MM.1S (cell line): ENCODE data around the gene LTB4R.

ENCODE experiments used
- DNase-seq: peaks from one replicate; pipeline ENCODE4 v3.0.0-alpha.2; 2015
- H2AFZ ChIP-seq: fragments of 300-600 bp; sonication (generic); 2 replicates; pipeline ENCODE4 v1.6.0; 2016; ENCODE audit warnings: antibody characterized with exemption, low read length
- H3F3A ChIP-seq: fragments of 300-600 bp; sonication (generic); 2 replicates; pipeline ENCODE4 v1.6.1; 2016; ENCODE audit warnings: mild to moderate bottlenecking, antibody characterized with exemption, low read length, moderate library complexity, mixed read lengths; ENCODE audit not compliant: insufficient read depth
- H3K27ac ChIP-seq: fragments of 300-600 bp; sonication (generic); 2 replicates; pipeline ENCODE4 v1.5.1; 2016; ENCODE audit warnings: mild to moderate bottlenecking, low read length
- H3K27me3 ChIP-seq: fragments of 300-600 bp; sonication (generic); replicated peaks from 2 replicates; pipeline ENCODE4 v1.6.0; 2016; ENCODE audit warnings: low read length; ENCODE audit not compliant: insufficient read depth
- H3K36me3 ChIP-seq: fragments of 300-600 bp; sonication (generic); replicated peaks from 2 replicates; pipeline ENCODE4 v1.6.1; 2016; ENCODE audit warnings: mild to moderate bottlenecking, low read length, mixed read lengths; ENCODE audit not compliant: insufficient read depth
- H3K4me1 ChIP-seq: fragments of 300-600 bp; sonication (generic); 2 replicates; pipeline ENCODE4 v1.6.1; 2016; ENCODE audit warnings: low read length, mixed read lengths
- H3K4me2 ChIP-seq: fragments of 300-600 bp; sonication (generic); 2 replicates; pipeline ENCODE4 v1.6.0; 2016; ENCODE audit warnings: low read depth, low read length
- H3K4me3 ChIP-seq: fragments of 300-600 bp; sonication (generic); 2 replicates; pipeline ENCODE4 v1.5.1; 2016; ENCODE audit warnings: low read length, mixed read lengths
- H3K79me2 ChIP-seq: fragments of 300-600 bp; sonication (generic); 2 replicates; pipeline ENCODE4 v1.6.1; 2016; ENCODE audit warnings: mixed run types, low read length, mixed read lengths
- H3K9ac ChIP-seq: fragments of 300-600 bp; sonication (generic); 2 replicates; pipeline ENCODE4 v1.6.1; 2016; ENCODE audit warnings: low read length, mixed read lengths
- H3K9me2 ChIP-seq: fragments of 300-600 bp; sonication (generic); replicated peaks from 2 replicates; pipeline ENCODE4 v1.6.1; 2016; ENCODE audit warnings: mild to moderate bottlenecking, low read length, mixed read lengths; ENCODE audit not compliant: insufficient read depth
- H3K9me3 ChIP-seq: fragments of 300-600 bp; sonication (generic); replicated peaks from 2 replicates; pipeline ENCODE4 v1.6.1; 2016; ENCODE audit warnings: mild to moderate bottlenecking, low read length, mixed read lengths; ENCODE audit not compliant: insufficient read depth
- H4K20me1 ChIP-seq: fragments of 300-600 bp; sonication (generic); 2 replicates; pipeline ENCODE4 v1.6.1; 2016; ENCODE audit warnings: mild to moderate bottlenecking, low read length, moderate library complexity, mixed read lengths; ENCODE audit not compliant: insufficient read depth
- EZH2 ChIP-seq: fragments of 300-600 bp; sonication (generic); optimal IDR thresholded peaks from 2 replicates; pipeline ENCODE3; 2017; ENCODE audit warnings: low read depth, mild to moderate bottlenecking, antibody characterized with exemption, low read length, mixed read lengths
- EZH2phosphoT487 ChIP-seq: fragments of 300-600 bp; sonication (generic); IDR thresholded peaks from 2 replicates; pipeline ENCODE4 v1.6.1; 2018; ENCODE audit warnings: antibody characterized with exemption, low read length
- TF ChIP-seq, protein P1 (sequence below): fragments of 300-600 bp; sonication (generic); IDR thresholded peaks from 2 replicates; pipeline ENCODE4 v1.5.1; 2016; ENCODE audit warnings: antibody characterized with exemption, low read length, mixed read lengths

Gene LTB4R

DNA sequence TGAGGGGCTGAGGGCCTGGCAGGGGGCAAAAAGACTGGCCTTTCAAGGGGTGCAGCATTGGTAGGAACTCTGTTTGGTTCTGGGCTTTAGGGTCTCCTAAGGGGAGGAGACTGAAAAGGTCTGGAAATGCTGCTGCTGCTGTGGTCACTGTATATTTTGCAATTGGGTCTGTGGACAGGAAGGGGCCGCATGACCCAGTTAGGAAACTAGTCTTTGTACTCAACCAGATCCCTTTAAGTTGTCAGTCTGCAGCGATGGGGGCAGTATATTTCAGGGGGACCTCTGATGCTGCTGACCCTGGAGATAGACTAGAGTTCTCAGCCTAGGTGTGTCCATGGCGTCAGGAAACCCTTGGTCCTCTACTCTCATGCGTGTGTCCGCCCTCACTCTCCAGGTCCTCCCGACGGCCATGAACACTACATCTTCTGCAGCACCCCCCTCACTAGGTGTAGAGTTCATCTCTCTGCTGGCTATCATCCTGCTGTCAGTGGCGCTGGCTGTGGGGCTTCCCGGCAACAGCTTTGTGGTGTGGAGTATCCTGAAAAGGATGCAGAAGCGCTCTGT lies 4.0 kb downstream of the LTB4R start:
- H3K4me1 ChIP-seq, result peaks cover 17% of the 10 kb centered on the region
- no peak overlapping the region for H2AFZ ChIP-seq
- H3K9me2 ChIP-seq, result no peaks in the 10 kb centered on the region
- H3K36me3 ChIP-seq, result no peaks in the 10 kb centered on the region
- peaks cover 2% of the 10 kb centered on the region; the same call in 1 of the 2 replicates for H3F3A ChIP-seq
- no peak overlapping the region for H3K4me2 ChIP-seq
- no peak for DNase-seq
- no peak overlapping the region for H3K4me3 ChIP-seq
- TF ChIP-seq, protein P1, sequence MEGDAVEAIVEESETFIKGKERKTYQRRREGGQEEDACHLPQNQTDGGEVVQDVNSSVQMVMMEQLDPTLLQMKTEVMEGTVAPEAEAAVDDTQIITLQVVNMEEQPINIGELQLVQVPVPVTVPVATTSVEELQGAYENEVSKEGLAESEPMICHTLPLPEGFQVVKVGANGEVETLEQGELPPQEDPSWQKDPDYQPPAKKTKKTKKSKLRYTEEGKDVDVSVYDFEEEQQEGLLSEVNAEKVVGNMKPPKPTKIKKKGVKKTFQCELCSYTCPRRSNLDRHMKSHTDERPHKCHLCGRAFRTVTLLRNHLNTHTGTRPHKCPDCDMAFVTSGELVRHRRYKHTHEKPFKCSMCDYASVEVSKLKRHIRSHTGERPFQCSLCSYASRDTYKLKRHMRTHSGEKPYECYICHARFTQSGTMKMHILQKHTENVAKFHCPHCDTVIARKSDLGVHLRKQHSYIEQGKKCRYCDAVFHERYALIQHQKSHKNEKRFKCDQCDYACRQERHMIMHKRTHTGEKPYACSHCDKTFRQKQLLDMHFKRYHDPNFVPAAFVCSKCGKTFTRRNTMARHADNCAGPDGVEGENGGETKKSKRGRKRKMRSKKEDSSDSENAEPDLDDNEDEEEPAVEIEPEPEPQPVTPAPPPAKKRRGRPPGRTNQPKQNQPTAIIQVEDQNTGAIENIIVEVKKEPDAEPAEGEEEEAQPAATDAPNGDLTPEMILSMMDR, result no peak
- TF ChIP-seq EZH2phosphoT487, result no peak
- no peak for TF ChIP-seq EZH2
- no peak overlapping the region for H3K27ac ChIP-seq
- H3K79me2 ChIP-seq, result no peaks in the 10 kb centered on the region; the same call in 1 of the 2 replicates
- H3K9me3 ChIP-seq, result no peaks in the 10 kb centered on the region
- H4K20me1 ChIP-seq, result no peaks in the 10 kb centered on the region
- H3K27me3 ChIP-seq, result no peaks in the 10 kb centered on the region; the same call in 1 of the 2 replicates
- no peak overlapping the region for H3K9ac ChIP-seq

- no peak overlapping the region for H3K9ac ChIP-seq
- H3K27me3 ChIP-seq, result no peaks in the 10 kb centered on the region; the same call in 1 of the 2 replicates
- DNase-seq, result no peak
- H4K20me1 ChIP-seq, result no peaks in the 10 kb centered on the region
- H2AFZ ChIP-seq, result no peak overlapping the region
- no peaks in the 10 kb centered on the region for H3K79me2 ChIP-seq
- H3K9me3 ChIP-seq, result no peaks in the 10 kb centered on the region
- no peak overlapping the region for H3K4me2 ChIP-seq
- no peaks in the 10 kb centered on the region for H3F3A ChIP-seq
- TF ChIP-seq, protein P1, result no peak
- TF ChIP-seq EZH2phosphoT487, result no peak
- no peak for TF ChIP-seq EZH2
- no peak overlapping the region for H3K4me3 ChIP-seq
- no peak overlapping the region for H3K27ac ChIP-seq
- H3K4me1 ChIP-seq, result peaks cover 17% of the 10 kb centered on the region
- H3K9me2 ChIP-seq, result no peaks in the 10 kb centered on the region
- no peaks in the 10 kb centered on the region for H3K36me3 ChIP-seq
These were observed 4.7 kb downstream of the LTB4R start for GRCh38 chr14:24315807-24316596.

GRCh38 chr14:24316597-24316950 lies 5.3 kb downstream of the LTB4R start:
- DNase-seq, result no peak
- H3K9ac ChIP-seq, result no peak overlapping the region
- H3K4me2 ChIP-seq, result no peak overlapping the region
- no peaks in the 10 kb centered on the region for H3K9me3 ChIP-seq
- H3K27me3 ChIP-seq, result no peaks in the 10 kb centered on the region; the same call in 1 of the 2 replicates
- H3K9me2 ChIP-seq, result no peaks in the 10 kb centered on the region
- no peak overlapping the region for H3K4me3 ChIP-seq
- H2AFZ ChIP-seq, result no peak overlapping the region
- H4K20me1 ChIP-seq, result no peaks in the 10 kb centered on the region
- H3K27ac ChIP-seq, result no peak overlapping the region
- H3K36me3 ChIP-seq, result no peaks in the 10 kb centered on the region
- H3K79me2 ChIP-seq, result no peaks in the 10 kb centered on the region
- H3F3A ChIP-seq, result no peaks in the 10 kb centered on the region; the same call in 1 of the 2 replicates
- TF ChIP-seq, protein P1, result no peak
- TF ChIP-seq EZH2 (no peak), EZH2phosphoT487 (no peak)
- peaks cover 17% of the 10 kb centered on the region for H3K4me1 ChIP-seq
